ENCODE results near the gene PCNX4. TPM values are rescaled to one million over a fixed set of nuclear protein-coding genes. Genes with fewer than 3 reads are reported as not detected.

PCNX4 gene
- polyA plus RNA-seq, 3 donors: 13.1 to 18.4 (median 16.7) TPM

- Mint-ChIP-seq H3K9me3 (peaks cover 5 to 16% (median 7%) of the 10 kb centered on the region in 7 donors), H3K27ac (no peak overlapping the region), H3K36me3 (no peaks in the 10 kb centered on the region), H3K27me3 (ENCODE audit: low read depth in 3 of 3) (peaks cover 0 to 1% (median 0%) of the 10 kb centered on the region in 3 donors), H3K4me3 (no peak overlapping the region), H3K4me1 (peaks cover 17% of the 10 kb centered on the region)
- H2AFZ ChIP-seq (ENCODE audit: insufficient read depth, low read depth, low read length, poor library complexity, severe bottlenecking): no peak overlapping the region
- H3K4me2 ChIP-seq (replicated peaks; ENCODE audit: extremely low read depth, low read length, poor library complexity, severe bottlenecking): no peak overlapping the region
- no peaks in the 10 kb centered on the region for H3K79me2 ChIP-seq (ENCODE audit: insufficient read depth, low read length)
- H4K20me1 ChIP-seq (ENCODE audit: insufficient read depth, low read length): no peaks in the 10 kb centered on the region
- no peak overlapping the region for H3K4me3 ChIP-seq (replicated peaks in 1 of 3; ENCODE audit: low read depth in 2 of 3, low read length in 3 of 3)
- no peak overlapping the region for H3K9ac ChIP-seq (ENCODE audit: insufficient read depth, low read length, poor library complexity, severe bottlenecking)
- peaks cover 8 to 23% of the 10 kb centered on the region in 2 donors for H3K4me1 ChIP-seq (ENCODE audit: control insufficient read depth in 1 of 2, insufficient read depth in 2 of 2, low read length in 2 of 2)
- no peak for TF ChIP-seq CTCF (IDR thresholded peaks at IDR 0.05)
- no peaks in the 10 kb centered on the region for H3K27me3 ChIP-seq (ENCODE audit: control insufficient read depth in 2 of 2, insufficient read depth in 2 of 2, low read length in 2 of 2)
- intact Hi-C loops (cut with micrococcal nuclease): no loop called here
- no peak for DNase-seq
- no peak overlapping the region for H3K27ac ChIP-seq (ENCODE audit: low read depth in 1 of 2, low read length in 2 of 2)
- peaks cover 0 to 4% of the 10 kb centered on the region in 2 donors for H3K9me3 ChIP-seq (replicated peaks in 1 of 2; ENCODE audit: control insufficient read depth in 1 of 2, insufficient read depth in 1 of 2, low read length in 2 of 2)
- H3K36me3 ChIP-seq (replicated peaks in 1 of 2; ENCODE audit: control insufficient read depth in 1 of 2, insufficient read depth in 2 of 2, low read length in 2 of 2): no peaks in the 10 kb centered on the region
Observed at GRCh38 chr14:60199321-60199720, 107.6 kb downstream of the PCNX4 start.

DNA sequence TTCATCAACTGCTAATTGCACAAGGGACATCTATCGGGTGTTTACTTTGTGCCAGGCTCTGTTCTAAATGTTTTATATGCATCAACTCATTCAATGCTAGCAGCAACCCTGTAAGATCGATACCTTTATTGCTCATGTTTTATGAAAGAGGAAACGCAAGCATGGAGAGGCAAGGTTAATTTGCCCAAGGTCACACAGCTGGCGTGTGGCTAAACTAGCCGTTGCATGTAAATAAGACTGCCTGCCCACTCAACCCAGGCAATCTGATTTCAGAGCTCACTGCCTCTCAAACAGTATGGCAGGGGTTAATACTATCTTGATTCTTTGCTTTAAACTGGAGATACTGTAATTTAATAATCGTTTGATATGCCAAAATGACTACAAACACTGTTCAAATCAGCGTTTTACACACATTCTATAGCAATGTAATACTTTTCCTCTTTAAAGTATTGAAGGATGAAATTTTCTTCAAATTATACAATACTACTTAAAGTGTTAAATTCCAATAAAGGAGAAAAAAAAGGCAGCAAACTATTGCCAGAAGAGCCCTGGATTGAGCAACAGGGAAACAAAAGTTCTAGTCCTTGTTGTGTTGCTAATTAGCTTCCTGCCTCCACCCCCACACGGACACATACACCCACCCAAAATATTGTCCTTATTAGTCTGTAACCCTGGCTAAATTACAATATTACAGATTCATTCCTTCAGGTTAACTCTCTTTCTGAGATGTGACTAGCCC, 112.5 kb downstream of the PCNX4 start:
- Histone ChIP-seq H4K20me1 (ENCODE audit: insufficient read depth, low read length) (no peaks in the 10 kb centered on the region), H3K36me3 (replicated peaks in 1 of 2; ENCODE audit: control insufficient read depth in 1 of 2, insufficient read depth in 2 of 2, low read length in 2 of 2) (no peaks in the 10 kb centered on the region), H3K4me1 (ENCODE audit: control insufficient read depth in 1 of 2, insufficient read depth in 2 of 2, low read length in 2 of 2) (peaks cover 0 to 16% of the 10 kb centered on the region in 2 donors), H3K4me3 (replicated peaks in 1 of 3; ENCODE audit: low read depth in 2 of 3, low read length in 3 of 3) (no peak overlapping the region), H3K79me2 (ENCODE audit: insufficient read depth, low read length) (no peaks in the 10 kb centered on the region), H2AFZ (ENCODE audit: insufficient read depth, low read depth, low read length, poor library complexity, severe bottlenecking) (no peak overlapping the region), H3K9me3 (replicated peaks in 1 of 2; ENCODE audit: control insufficient read depth in 1 of 2, insufficient read depth in 1 of 2, low read length in 2 of 2) (no peaks in the 10 kb centered on the region), H3K27ac (ENCODE audit: low read depth in 1 of 2, low read length in 2 of 2) (no peak overlapping the region), H3K27me3 (ENCODE audit: control insufficient read depth in 2 of 2, insufficient read depth in 2 of 2, low read length in 2 of 2) (no peaks in the 10 kb centered on the region), H3K4me2 (replicated peaks; ENCODE audit: extremely low read depth, low read length, poor library complexity, severe bottlenecking) (no peak overlapping the region), H3K9ac (ENCODE audit: insufficient read depth, low read length, poor library complexity, severe bottlenecking) (no peak overlapping the region)
- no peak overlapping the region for H3K4me3 Mint-ChIP-seq
- WGBS (ENCODE audit: insufficient coverage): 33% methylated on average over 2 of the region's 8 CpGs
- H3K36me3 Mint-ChIP-seq: no peaks in the 10 kb centered on the region
- no peak for TF ChIP-seq CTCF (IDR thresholded peaks at IDR 0.05)
- peaks cover 2 to 7% (median 5%) of the 10 kb centered on the region in 7 donors for H3K9me3 Mint-ChIP-seq
- peaks cover 11% of the 10 kb centered on the region for H3K4me1 Mint-ChIP-seq
- DNase-seq: no peak
- H3K27ac Mint-ChIP-seq: no peak overlapping the region
- H3K27me3 Mint-ChIP-seq (ENCODE audit: low read depth in 3 of 3): peaks cover 0 to 3% (median 0%) of the 10 kb centered on the region in 3 donors
- intact Hi-C loops (cut with micrococcal nuclease): no loop called here
